HL-60 (cell line): ENCODE data around the gene LRRC72.

Experiments used
- DNase-seq, 2 experiments: peaks; one replicate each; pipeline ENCODE4 v3.0.0-alpha.2; 2010 to 2020; ENCODE audit warnings: low read depth in 1 of 2, low spot score in 1 of 2
- H3K27ac ChIP-seq: fragments of 250-450 bp; sonication (Bioruptor Pico); replicated peaks from 2 replicates; pipeline ENCODE4 v1.5.1; 2020; ENCODE audit warnings: mild to moderate bottlenecking, moderate library complexity
- H3K27me3 ChIP-seq: fragments of 250-450 bp; sonication (Bioruptor Pico); 2 replicates; pipeline ENCODE4 v1.5.1; 2021; ENCODE audit warnings: mild to moderate bottlenecking, moderate library complexity; ENCODE audit not compliant: insufficient read depth, poor library complexity, severe bottlenecking
- H3K4me3 ChIP-seq: replicated peaks from 2 replicates; pipeline ENCODE4 v1.5.1; 2011; ENCODE audit warnings: mild to moderate bottlenecking, control low read depth, low read length; ENCODE audit not compliant: insufficient read depth
- GABPA ChIP-seq: IDR thresholded peaks from 2 replicates; pipeline ENCODE4 v1.6.1; 2012; ENCODE audit warnings: low read depth
- POLR2AphosphoS5 ChIP-seq: IDR thresholded peaks from 2 replicates; pipeline ENCODE4 v1.6.1; 2012; ENCODE audit warnings: low read depth
- SPI1 ChIP-seq: IDR thresholded peaks from 2 replicates; pipeline ENCODE4 v1.6.1; 2012; ENCODE audit warnings: low read depth, mild to moderate bottlenecking, borderline replicate concordance
- TF ChIP-seq, protein P1 (sequence below): IDR thresholded peaks from one replicate; pipeline ENCODE4 v1.5.1; 2011; ENCODE audit warnings: low read length, control low read depth, inconsistent platforms; ENCODE audit not compliant: insufficient read depth
- TF ChIP-seq, protein P2 (sequence below): IDR thresholded peaks from 2 replicates; pipeline ENCODE4 v1.6.1; 2012; ENCODE audit warnings: low read depth; ENCODE audit not compliant: insufficient replicate concordance

LRRC72 gene

DNA sequence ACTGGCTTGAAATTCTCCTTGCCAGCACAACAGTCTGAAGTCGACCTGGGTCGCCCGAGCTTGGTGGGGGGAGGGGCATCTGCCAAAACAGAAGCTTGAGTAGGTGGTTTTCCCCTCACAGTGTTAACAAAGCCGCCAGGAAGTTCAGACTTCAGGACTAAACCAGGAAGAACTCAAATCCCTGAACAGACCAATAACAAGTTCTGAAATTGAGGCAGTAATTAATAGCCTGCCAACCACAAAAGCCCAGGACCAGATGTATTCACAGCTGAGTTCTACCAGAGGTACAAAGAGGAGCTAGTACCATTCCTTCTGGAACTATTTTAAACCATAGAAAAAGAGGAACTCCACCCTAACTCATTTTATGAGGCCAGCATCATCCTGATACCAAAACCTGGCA is 45.3 kb downstream of the LRRC72 start:
- TF ChIP-seq, protein P1, sequence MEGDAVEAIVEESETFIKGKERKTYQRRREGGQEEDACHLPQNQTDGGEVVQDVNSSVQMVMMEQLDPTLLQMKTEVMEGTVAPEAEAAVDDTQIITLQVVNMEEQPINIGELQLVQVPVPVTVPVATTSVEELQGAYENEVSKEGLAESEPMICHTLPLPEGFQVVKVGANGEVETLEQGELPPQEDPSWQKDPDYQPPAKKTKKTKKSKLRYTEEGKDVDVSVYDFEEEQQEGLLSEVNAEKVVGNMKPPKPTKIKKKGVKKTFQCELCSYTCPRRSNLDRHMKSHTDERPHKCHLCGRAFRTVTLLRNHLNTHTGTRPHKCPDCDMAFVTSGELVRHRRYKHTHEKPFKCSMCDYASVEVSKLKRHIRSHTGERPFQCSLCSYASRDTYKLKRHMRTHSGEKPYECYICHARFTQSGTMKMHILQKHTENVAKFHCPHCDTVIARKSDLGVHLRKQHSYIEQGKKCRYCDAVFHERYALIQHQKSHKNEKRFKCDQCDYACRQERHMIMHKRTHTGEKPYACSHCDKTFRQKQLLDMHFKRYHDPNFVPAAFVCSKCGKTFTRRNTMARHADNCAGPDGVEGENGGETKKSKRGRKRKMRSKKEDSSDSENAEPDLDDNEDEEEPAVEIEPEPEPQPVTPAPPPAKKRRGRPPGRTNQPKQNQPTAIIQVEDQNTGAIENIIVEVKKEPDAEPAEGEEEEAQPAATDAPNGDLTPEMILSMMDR: no peak
- TF ChIP-seq SPI1: peak; percentile 55
- no peaks in the 10 kb centered on the region for H3K27me3 ChIP-seq
- H3K4me3 ChIP-seq: no peak overlapping the region
- no peak for DNase-seq
- H3K27ac ChIP-seq: no peak overlapping the region

DNA sequence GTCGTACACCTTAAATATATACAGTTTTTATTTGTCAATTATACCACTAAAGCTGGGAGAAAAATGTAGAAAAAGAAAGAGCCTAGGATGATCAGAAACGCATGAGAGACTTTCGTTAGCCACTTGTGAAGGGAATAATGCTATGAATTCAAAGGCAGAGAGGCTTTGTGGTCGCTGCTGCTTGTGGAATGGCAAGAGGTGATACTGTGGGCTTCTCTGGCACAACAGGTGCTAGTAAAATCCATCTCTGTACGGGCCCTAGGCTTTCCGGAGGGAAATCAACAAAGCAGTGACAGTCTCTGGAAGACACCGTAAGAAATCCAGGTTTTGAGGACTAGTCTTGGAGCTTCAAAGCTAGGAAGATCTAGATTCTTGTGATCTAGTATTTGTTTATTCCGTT is 52.6 kb downstream of the LRRC72 start:
- H3K4me3 ChIP-seq: no peak overlapping the region
- DNase-seq: no peak
- H3K27me3 ChIP-seq: no peaks in the 10 kb centered on the region
- TF ChIP-seq SPI1: no peak
- TF ChIP-seq, protein P2, sequence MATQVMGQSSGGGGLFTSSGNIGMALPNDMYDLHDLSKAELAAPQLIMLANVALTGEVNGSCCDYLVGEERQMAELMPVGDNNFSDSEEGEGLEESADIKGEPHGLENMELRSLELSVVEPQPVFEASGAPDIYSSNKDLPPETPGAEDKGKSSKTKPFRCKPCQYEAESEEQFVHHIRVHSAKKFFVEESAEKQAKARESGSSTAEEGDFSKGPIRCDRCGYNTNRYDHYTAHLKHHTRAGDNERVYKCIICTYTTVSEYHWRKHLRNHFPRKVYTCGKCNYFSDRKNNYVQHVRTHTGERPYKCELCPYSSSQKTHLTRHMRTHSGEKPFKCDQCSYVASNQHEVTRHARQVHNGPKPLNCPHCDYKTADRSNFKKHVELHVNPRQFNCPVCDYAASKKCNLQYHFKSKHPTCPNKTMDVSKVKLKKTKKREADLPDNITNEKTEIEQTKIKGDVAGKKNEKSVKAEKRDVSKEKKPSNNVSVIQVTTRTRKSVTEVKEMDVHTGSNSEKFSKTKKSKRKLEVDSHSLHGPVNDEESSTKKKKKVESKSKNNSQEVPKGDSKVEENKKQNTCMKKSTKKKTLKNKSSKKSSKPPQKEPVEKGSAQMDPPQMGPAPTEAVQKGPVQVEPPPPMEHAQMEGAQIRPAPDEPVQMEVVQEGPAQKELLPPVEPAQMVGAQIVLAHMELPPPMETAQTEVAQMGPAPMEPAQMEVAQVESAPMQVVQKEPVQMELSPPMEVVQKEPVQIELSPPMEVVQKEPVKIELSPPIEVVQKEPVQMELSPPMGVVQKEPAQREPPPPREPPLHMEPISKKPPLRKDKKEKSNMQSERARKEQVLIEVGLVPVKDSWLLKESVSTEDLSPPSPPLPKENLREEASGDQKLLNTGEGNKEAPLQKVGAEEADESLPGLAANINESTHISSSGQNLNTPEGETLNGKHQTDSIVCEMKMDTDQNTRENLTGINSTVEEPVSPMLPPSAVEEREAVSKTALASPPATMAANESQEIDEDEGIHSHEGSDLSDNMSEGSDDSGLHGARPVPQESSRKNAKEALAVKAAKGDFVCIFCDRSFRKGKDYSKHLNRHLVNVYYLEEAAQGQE: no peak
- TF ChIP-seq GABPA: no peak
- TF ChIP-seq, protein P1: no peak
- TF ChIP-seq POLR2AphosphoS5: no peak
- H3K27ac ChIP-seq: no peak overlapping the region

DNA sequence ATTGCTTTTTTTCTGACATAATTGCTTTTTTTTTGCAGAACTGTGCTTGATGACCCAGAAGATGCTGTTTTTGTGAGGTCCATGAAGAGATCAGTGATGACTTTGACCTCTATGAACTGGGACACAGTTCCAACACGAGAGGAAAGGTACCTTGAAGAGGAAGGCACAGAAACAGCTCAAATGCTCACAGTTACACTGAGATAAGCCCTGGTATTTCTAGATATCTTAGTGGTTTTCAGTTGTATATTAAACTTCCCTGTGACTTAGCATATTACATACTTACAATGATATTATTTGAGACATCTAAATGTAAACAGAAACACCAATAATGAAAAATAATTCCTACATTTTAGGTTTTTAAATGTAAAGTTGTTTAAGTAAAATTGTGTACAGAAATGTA is 54.7 kb downstream of the LRRC72 start:
- Histone ChIP-seq H3K4me3 (no peak overlapping the region), H3K27ac (no peak overlapping the region), H3K27me3 (no peaks in the 10 kb centered on the region)
- TF ChIP-seq GABPA (no peak), POLR2AphosphoS5 (no peak), SPI1 (no peak)
- TF ChIP-seq, protein P2: no peak
- TF ChIP-seq, protein P1: no peak
- no peak for DNase-seq

DNA sequence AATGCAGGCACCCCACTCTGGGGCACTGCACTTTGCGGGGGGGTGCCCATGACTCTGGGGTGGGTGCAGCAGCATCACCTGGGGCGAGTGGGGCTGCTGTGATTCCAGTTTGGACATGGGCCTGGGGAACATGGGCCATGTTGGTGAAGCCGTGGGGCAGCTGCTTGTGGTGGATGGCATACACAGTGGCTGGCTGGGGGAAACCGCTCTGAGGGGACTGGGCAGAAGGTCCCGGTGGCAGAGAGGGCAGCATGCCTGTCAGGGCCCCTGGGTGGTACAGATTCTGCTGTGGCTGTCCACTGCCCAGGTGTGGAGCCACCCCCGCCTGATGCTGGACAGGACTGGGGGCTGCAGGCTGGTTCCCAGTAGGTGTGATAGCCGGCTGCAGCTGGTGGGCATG is 57.2 kb downstream of the LRRC72 start:
- DNase-seq: no peak
- H3K27me3 ChIP-seq: no peaks in the 10 kb centered on the region
- no peak for TF ChIP-seq GABPA
- TF ChIP-seq, protein P2: no peak
- TF ChIP-seq POLR2AphosphoS5: no peak
- TF ChIP-seq SPI1: no peak
- TF ChIP-seq, protein P1: no peak
- H3K4me3 ChIP-seq: no peak overlapping the region
- no peak overlapping the region for H3K27ac ChIP-seq
